Trophoblast cell (in vitro differentiated cells and primary cell): ENCODE data around the gene TSPAN5.

Source experiments
- DNase-seq, 2 donors: peaks; one replicate each; pipeline ENCODE4 v3.0.0-alpha.2; 2016
- H2AFZ ChIP-seq: 2 replicates; pipeline ENCODE4 v1.6.1; 2013; ENCODE audit warnings: low read length, moderate library complexity, mild to moderate bottlenecking; ENCODE audit not compliant: insufficient read depth, poor library complexity
- H2AK5ac ChIP-seq: 2 replicates; pipeline ENCODE4 v1.6.1; 2013; ENCODE audit warnings: mild to moderate bottlenecking, low read length
- H2BK120ac ChIP-seq: 2 replicates; pipeline ENCODE4 v1.6.1; 2013; ENCODE audit warnings: low read length, mild to moderate bottlenecking, moderate library complexity; ENCODE audit not compliant: insufficient read depth, poor library complexity
- H2BK12ac ChIP-seq: 2 replicates; pipeline ENCODE4 v1.6.1; 2013; ENCODE audit warnings: mild to moderate bottlenecking, low read length, moderate library complexity
- H2BK5ac ChIP-seq: 2 replicates; pipeline ENCODE4 v1.6.1; 2013; ENCODE audit warnings: low read length, low read depth, moderate library complexity, mild to moderate bottlenecking; ENCODE audit not compliant: poor library complexity
- H3K14ac ChIP-seq: 2 replicates; pipeline ENCODE4 v1.6.1; 2013; ENCODE audit warnings: mild to moderate bottlenecking, low read length
- H3K18ac ChIP-seq: 2 replicates; pipeline ENCODE4 v1.6.1; 2013; ENCODE audit warnings: mild to moderate bottlenecking, low read length
- H3K23ac ChIP-seq: 2 replicates; pipeline ENCODE4 v1.6.1; 2013; ENCODE audit warnings: low read length
- H3K27ac ChIP-seq: 2 replicates; pipeline ENCODE4 v1.5.1; 2013; ENCODE audit warnings: low read depth, mild to moderate bottlenecking, inconsistent platforms, low read length, moderate library complexity
- H3K27me3 ChIP-seq: 2 replicates; pipeline ENCODE4 v1.6.1; 2013; ENCODE audit warnings: inconsistent platforms, mild to moderate bottlenecking, low read length, moderate library complexity; ENCODE audit not compliant: insufficient read depth
- H3K36me3 ChIP-seq, 2 experiments: 1 replicate in 1 of 2; 2 replicates in 1 of 2; pipeline ENCODE4 v1.6.1; 2013; ENCODE audit warnings: low read length in 2 of 2, mild to moderate bottlenecking in 2 of 2, moderate library complexity in 1 of 2; ENCODE audit not compliant: insufficient read depth in 2 of 2, control insufficient read depth in 1 of 2
- H3K4ac ChIP-seq: 2 replicates; pipeline ENCODE4 v1.6.1; 2013; ENCODE audit warnings: low read depth, mild to moderate bottlenecking, low read length, moderate library complexity
- H3K4me1 ChIP-seq, 2 experiments: 1 replicate in 1 of 2; 2 replicates in 1 of 2; pipeline ENCODE4 v1.6.1; 2013; ENCODE audit warnings: low read length in 2 of 2, mild to moderate bottlenecking in 2 of 2, moderate library complexity in 1 of 2; ENCODE audit not compliant: insufficient read depth in 2 of 2, control insufficient read depth in 1 of 2
- H3K4me2 ChIP-seq: 2 replicates; pipeline ENCODE4 v1.6.1; 2013; ENCODE audit warnings: inconsistent platforms, mild to moderate bottlenecking, low read length, moderate library complexity
- H3K4me3 ChIP-seq: 2 replicates; pipeline ENCODE4 v1.5.1; 2013; ENCODE audit warnings: mild to moderate bottlenecking, low read depth, low read length, inconsistent platforms
- H3K79me1 ChIP-seq: one replicate; pipeline ENCODE4 v1.6.1; 2013; ENCODE audit warnings: low read length
- H3K79me2 ChIP-seq: 2 replicates; pipeline ENCODE4 v1.6.1; 2013; ENCODE audit warnings: low read length, mild to moderate bottlenecking; ENCODE audit not compliant: control insufficient read depth, insufficient read depth, poor library complexity
- H3K9ac ChIP-seq: 2 replicates; pipeline ENCODE4 v1.6.1; 2013; ENCODE audit warnings: mild to moderate bottlenecking, low read length
- H3K9me3 ChIP-seq: 2 replicates; pipeline ENCODE4 v1.6.1; 2013; ENCODE audit warnings: low read depth, mild to moderate bottlenecking, control low read depth, inconsistent platforms, low read length; ENCODE audit not compliant: insufficient read depth
- H4K12ac ChIP-seq: 2 replicates; pipeline ENCODE4 v1.6.1; 2013; ENCODE audit warnings: low read depth, mild to moderate bottlenecking, low read length, moderate library complexity
- H4K8ac ChIP-seq: 2 replicates; pipeline ENCODE4 v1.6.1; 2013; ENCODE audit warnings: low read depth, mild to moderate bottlenecking, low read length, moderate library complexity
- H4K91ac ChIP-seq: one replicate; pipeline ENCODE4 v1.6.1; 2013; ENCODE audit warnings: low read depth, mild to moderate bottlenecking, low read length, moderate library complexity
- WGBS: extraction: QIAGEN DNeasy Blood & Tissue Kit; methylation state at CpG from one replicate; pipeline ENCODE4 v1.1.7; 2013; ENCODE audit warnings: missing lambda C conversion rate; ENCODE audit not compliant: insufficient read length, insufficient coverage; ENCODE audit errors: extremely low coverage; 5-methylcytosine and 5-hydroxymethylcytosine counted together

The TSPAN5 gene

GRCh38 chr4:98568941-98569663 lies 89.3 kb downstream of the TSPAN5 start:
- no peaks in the 10 kb centered on the region for H3K36me3 ChIP-seq
- no peak overlapping the region for H2BK120ac ChIP-seq
- no peak overlapping the region for H2BK5ac ChIP-seq
- H3K4ac ChIP-seq: no peak overlapping the region
- H2AFZ ChIP-seq: no peak overlapping the region
- H3K27ac ChIP-seq: no peak overlapping the region
- H3K23ac ChIP-seq: peak overlapping the region; percentile 25
- no peaks in the 10 kb centered on the region for H3K4me1 ChIP-seq
- no peak overlapping the region for H4K12ac ChIP-seq
- H3K18ac ChIP-seq: no peak overlapping the region
- no CpG with 5 or more reads among the region's 7 CpGs for WGBS
- no peak for DNase-seq
- no peaks in the 10 kb centered on the region for H3K79me2 ChIP-seq
- H3K4me2 ChIP-seq: no peak overlapping the region
- no peak overlapping the region for H2AK5ac ChIP-seq
- no peaks in the 10 kb centered on the region for H3K79me1 ChIP-seq
- H3K4me3 ChIP-seq: no peak overlapping the region
- H3K9ac ChIP-seq: no peak overlapping the region
- no peak overlapping the region for H4K8ac ChIP-seq
- no peaks in the 10 kb centered on the region for H3K27me3 ChIP-seq
- H4K91ac ChIP-seq: no peak overlapping the region
- no peak overlapping the region for H2BK12ac ChIP-seq
- H3K9me3 ChIP-seq: no peaks in the 10 kb centered on the region
- H3K14ac ChIP-seq: no peak overlapping the region

GRCh38 chr4:98567611-98568010 lies 90.8 kb downstream of the TSPAN5 start:
- no CpG with 5 or more reads among the region's 7 CpGs for WGBS
- H3K27ac ChIP-seq: no peak overlapping the region
- H3K36me3 ChIP-seq: no peaks in the 10 kb centered on the region
- no peaks in the 10 kb centered on the region for H3K4me1 ChIP-seq
- no peak for DNase-seq
- H3K9me3 ChIP-seq: no peaks in the 10 kb centered on the region
- no peak overlapping the region for H4K91ac ChIP-seq
- no peak overlapping the region for H3K14ac ChIP-seq
- no peak overlapping the region for H3K4me3 ChIP-seq
- H3K27me3 ChIP-seq: no peaks in the 10 kb centered on the region
- no peaks in the 10 kb centered on the region for H3K79me2 ChIP-seq
- no peak overlapping the region for H2BK12ac ChIP-seq
- no peak overlapping the region for H4K8ac ChIP-seq
- H3K4me2 ChIP-seq: no peak overlapping the region
- no peak overlapping the region for H3K23ac ChIP-seq
- H3K79me1 ChIP-seq: no peaks in the 10 kb centered on the region
- H2BK120ac ChIP-seq: no peak overlapping the region
- H3K4ac ChIP-seq: no peak overlapping the region
- no peak overlapping the region for H2AFZ ChIP-seq
- no peak overlapping the region for H3K9ac ChIP-seq
- H2BK5ac ChIP-seq: no peak overlapping the region
- H4K12ac ChIP-seq: no peak overlapping the region
- no peak overlapping the region for H3K18ac ChIP-seq
- H2AK5ac ChIP-seq: no peak overlapping the region

- Histone ChIP-seq H3K27ac (no peak overlapping the region), H3K4me2 (no peak overlapping the region), H2BK120ac (no peak overlapping the region), H3K36me3 (no peaks in the 10 kb centered on the region), H3K27me3 (no peaks in the 10 kb centered on the region), H3K4me1 (peaks cover 0 to 6% of the 10 kb centered on the region in 2 experiments), H3K4ac (no peak overlapping the region), H4K8ac (no peak overlapping the region), H3K4me3 (no peak overlapping the region), H3K9me3 (no peaks in the 10 kb centered on the region), H3K14ac (no peak overlapping the region), H2BK5ac (no peak overlapping the region), H4K91ac (no peak overlapping the region), H3K18ac (no peak overlapping the region), H2AK5ac (no peak overlapping the region), H3K79me1 (no peaks in the 10 kb centered on the region), H2AFZ (no peak overlapping the region), H2BK12ac (no peak overlapping the region), H3K23ac (no peak overlapping the region), H3K79me2 (no peaks in the 10 kb centered on the region), H3K9ac (no peak overlapping the region), H4K12ac (no peak overlapping the region)
- no peak for DNase-seq
- WGBS: no CpG with 5 or more reads among the region's 11 CpGs
Observed at GRCh38 chr4:98566361-98567008, 91.9 kb downstream of the TSPAN5 start.

- H2AFZ ChIP-seq: no peak overlapping the region
- H3K4me1 ChIP-seq: peaks cover 0 to 6% of the 10 kb centered on the region in 2 experiments
- no peak overlapping the region for H3K4me3 ChIP-seq
- H3K18ac ChIP-seq: no peak overlapping the region
- H3K4ac ChIP-seq: no peak overlapping the region
- H2AK5ac ChIP-seq: no peak overlapping the region
- H2BK5ac ChIP-seq: no peak overlapping the region
- no peak for DNase-seq
- H3K27ac ChIP-seq: no peak overlapping the region
- no peaks in the 10 kb centered on the region for H3K79me1 ChIP-seq
- H3K9ac ChIP-seq: no peak overlapping the region
- no peak overlapping the region for H4K91ac ChIP-seq
- H3K9me3 ChIP-seq: no peaks in the 10 kb centered on the region
- no peak overlapping the region for H4K8ac ChIP-seq
- H3K27me3 ChIP-seq: no peaks in the 10 kb centered on the region
- no CpG with 5 or more reads among the region's 5 CpGs for WGBS
- H3K79me2 ChIP-seq: no peaks in the 10 kb centered on the region
- H2BK120ac ChIP-seq: no peak overlapping the region
- H3K36me3 ChIP-seq: no peaks in the 10 kb centered on the region
- no peak overlapping the region for H3K23ac ChIP-seq
- no peak overlapping the region for H3K14ac ChIP-seq
- no peak overlapping the region for H2BK12ac ChIP-seq
- no peak overlapping the region for H3K4me2 ChIP-seq
- H4K12ac ChIP-seq: no peak overlapping the region
Observed at GRCh38 chr4:98565681-98566301, 92.6 kb downstream of the TSPAN5 start.
